Epithelial cell of proximal tubule (primary cell): ENCODE measurements around the gene AP2A1. TPM values are rescaled to one million over a fixed set of nuclear protein-coding genes. Genes with fewer than 3 reads are reported as not detected.

ENCODE experiments used
- DNase-seq: peaks from one replicate; pipeline ENCODE4 v3.0.0-alpha.2; 2011; ENCODE audit warnings: low read depth
- H3K4me3 ChIP-seq: 2 replicates; pipeline ENCODE4 v1.5.1; 2011; ENCODE audit warnings: low read depth, mild to moderate bottlenecking, low read length
- total RNA-seq: library from RNA; depleted of rRNA; stranded (reverse); fragments of >200 nt; gene quantifications from 2 replicates; pipeline ENCODE4 v1.2.3, GENCODE V29; 2015
- TF ChIP-seq, protein P1 (sequence below): conservative IDR thresholded peaks from 2 replicates; pipeline ENCODE4 v1.5.1; 2012; ENCODE audit warnings: low read depth, mild to moderate bottlenecking, low read length

AP2A1 gene
- total RNA-seq, 1 donor from 2014 or later = 103 TPM

DNA sequence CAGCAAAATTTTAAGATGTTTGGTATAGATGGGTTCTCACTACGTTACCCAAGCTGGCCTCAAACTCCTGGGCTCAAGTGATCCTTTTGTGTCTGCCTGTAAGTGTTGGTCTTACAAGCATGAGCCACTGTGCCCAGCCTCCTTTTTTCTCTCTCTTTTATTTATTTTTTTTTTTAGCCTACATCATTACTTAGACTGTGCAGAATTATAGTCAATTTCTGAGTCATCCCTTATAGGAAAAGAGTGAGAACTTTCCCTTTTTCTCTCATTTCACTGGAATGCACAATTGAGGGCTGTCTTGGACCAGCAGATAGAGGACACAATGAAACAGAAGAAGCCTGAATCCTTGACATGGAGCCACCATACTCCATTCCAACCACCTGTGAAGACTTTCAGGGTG lies 17.0 kb upstream of the AP2A1 start:
- DNase-seq = no peak
- H3K4me3 ChIP-seq = no peak overlapping the region
- TF ChIP-seq, protein P1, sequence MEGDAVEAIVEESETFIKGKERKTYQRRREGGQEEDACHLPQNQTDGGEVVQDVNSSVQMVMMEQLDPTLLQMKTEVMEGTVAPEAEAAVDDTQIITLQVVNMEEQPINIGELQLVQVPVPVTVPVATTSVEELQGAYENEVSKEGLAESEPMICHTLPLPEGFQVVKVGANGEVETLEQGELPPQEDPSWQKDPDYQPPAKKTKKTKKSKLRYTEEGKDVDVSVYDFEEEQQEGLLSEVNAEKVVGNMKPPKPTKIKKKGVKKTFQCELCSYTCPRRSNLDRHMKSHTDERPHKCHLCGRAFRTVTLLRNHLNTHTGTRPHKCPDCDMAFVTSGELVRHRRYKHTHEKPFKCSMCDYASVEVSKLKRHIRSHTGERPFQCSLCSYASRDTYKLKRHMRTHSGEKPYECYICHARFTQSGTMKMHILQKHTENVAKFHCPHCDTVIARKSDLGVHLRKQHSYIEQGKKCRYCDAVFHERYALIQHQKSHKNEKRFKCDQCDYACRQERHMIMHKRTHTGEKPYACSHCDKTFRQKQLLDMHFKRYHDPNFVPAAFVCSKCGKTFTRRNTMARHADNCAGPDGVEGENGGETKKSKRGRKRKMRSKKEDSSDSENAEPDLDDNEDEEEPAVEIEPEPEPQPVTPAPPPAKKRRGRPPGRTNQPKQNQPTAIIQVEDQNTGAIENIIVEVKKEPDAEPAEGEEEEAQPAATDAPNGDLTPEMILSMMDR = no peak

DNA sequence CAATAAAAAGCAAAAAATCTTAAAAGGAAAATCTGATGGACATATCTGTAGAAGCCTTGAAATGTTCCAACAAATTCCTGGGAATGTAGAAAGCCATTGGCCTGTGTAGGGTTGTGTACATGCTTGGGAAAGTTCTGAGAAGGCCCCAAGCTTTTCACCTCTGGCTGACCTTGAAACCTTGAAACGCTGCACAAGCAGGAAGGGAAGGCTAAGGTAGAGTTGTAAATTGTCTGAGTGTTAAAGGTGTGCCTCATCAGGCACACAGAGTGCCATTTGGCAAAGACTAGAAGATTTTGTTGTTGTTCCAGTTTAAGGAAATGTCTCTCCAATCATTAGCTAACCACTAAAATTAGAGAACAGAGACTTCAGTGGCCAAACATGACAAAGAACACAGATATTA lies 14.1 kb upstream of the AP2A1 start:
- TF ChIP-seq, protein P1 = no peak
- no peak for DNase-seq

DNA sequence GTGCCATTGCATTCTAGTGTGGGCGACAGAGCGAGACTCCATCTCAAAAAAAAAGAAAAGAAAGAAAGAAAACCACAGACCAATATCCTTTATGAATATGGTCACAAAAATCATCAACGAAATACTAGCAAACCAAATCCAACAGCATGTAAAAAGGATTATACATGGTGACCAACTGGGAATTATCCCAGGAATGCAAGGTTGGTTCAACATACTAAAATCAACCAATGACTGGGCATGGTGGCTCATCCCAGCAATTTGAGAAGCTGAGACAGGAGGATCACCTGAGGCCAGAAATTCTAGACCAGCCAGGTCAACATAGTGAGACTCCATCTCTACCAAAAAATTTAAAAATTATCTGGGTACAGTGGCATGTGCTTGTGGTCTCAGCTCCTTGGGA lies 10.8 kb upstream of the AP2A1 start:
- no peak overlapping the region for H3K4me3 ChIP-seq
- no peak for DNase-seq
- TF ChIP-seq, protein P1 = no peak

More for the DNA sequence above, 14.1 kb upstream of the AP2A1 start:
- H3K4me3 ChIP-seq = no peak overlapping the region

DNA sequence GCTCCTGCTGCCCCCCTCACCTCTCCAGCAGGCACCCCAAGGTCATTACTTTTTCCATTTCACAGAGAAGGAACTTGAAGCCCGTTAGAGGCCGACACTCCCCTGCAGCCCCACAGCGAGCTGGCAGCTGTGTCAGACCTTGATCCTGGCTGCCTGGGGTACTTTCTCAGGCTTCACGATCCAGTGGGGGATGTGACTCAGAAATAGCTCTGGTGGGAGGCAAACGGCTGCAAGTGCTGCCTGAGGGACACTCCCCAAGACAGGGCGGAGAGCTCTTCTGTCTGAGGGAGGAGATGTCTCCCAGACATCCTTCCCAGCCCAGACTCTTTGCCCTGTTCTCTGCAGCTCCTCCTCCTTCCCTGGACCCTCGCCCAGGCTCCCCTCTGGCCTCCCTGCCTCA lies 8.5 kb upstream of the AP2A1 start:
- no peak for DNase-seq
- H3K4me3 ChIP-seq = no peak overlapping the region
- TF ChIP-seq, protein P1 = no peak

DNA sequence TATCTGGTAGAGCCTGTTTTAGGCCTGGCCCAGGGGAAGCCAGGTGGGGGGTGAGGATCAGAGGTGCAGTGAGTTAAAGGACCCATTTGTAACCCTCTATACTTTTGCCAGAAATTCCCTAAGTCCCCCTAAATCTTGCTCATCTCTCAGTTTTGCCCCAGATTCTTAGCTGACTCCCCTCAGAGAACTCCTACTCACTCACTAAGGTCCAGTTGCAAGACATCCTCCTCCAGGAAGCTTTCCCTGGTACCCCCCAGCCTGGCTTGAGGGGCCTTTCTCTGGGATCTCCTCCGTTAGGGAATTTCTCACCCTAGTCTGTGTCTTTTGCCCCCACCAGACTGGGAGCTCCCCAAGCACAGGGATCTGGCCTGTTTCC lies 5.6 kb upstream of the AP2A1 start:
- TF ChIP-seq, protein P1 = no peak
- DNase-seq = no peak
- H3K4me3 ChIP-seq = no peak overlapping the region

DNA sequence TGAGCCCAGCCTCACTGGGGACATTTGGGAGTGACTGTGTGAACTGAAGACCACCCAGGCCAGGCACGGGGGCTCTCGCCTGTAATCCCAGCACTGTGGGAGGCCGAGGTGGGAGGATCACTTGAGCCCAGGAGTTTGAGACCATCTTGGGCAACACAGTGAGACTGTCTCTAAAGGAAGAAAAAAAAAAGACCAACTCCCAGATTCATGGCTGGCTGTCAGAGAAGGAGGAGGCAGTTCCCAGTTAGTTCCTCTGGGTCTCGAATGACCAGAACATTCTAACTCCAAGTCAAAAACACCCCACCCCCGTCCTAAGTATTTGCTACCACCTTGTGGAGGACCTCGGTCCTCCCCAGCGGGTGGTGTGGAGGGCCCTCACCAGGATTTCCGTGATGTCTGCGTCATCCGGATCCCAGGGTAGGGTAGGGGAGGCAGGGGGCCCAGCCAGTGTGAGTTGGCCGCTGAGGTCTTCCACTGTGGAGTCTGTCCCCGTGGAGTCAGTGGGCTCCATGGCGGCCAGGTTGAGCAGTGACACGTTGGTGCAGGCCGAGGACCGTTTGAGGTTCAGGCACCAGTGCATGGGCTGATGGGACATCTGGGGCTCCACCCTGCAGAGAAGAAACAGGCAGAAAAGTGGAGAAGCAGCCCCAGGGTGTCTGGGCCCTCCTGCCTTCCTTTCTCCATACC lies 5.0 kb upstream of the AP2A1 start:
- DNase-seq = no peak
- TF ChIP-seq, protein P1 = no peak
- no peak overlapping the region for H3K4me3 ChIP-seq

DNA sequence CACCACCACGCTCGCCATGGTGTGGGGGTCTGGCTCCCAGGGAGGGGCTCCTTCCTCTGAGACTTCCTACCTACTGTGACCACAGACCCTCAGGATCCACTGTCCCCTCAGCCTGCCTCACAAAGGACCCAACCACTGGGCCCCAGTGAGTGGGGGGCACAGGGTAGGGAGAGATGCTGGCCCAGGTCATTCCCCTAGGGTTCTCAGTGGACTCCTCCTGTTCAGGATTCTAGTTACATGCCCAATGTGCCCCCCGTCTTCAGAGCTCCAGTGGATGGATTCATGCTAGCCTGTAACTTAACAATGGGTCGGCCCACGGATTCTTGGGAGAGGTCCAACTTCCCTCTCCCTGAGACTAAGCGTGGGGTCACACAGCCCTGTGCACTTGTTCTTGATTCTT lies 3.6 kb upstream of the AP2A1 start, which contains the start of gene TSKS:
Gene TSKS, minus strand, starts transcription at position 77 of the 400 bp plus-strand sequence. Its CDS starts 59 bp downstream, at position 18.
- no peak within 1 kb of the TSS for H3K4me3 ChIP-seq
- TF ChIP-seq, protein P1 = no peak
- DNase-seq = no peak
